Prostate gland (tissue), 2 donors: ENCODE data around the gene TPPP3.

Source experiments
- CTCF ChIP-seq, 4 experiments: fragments of 200-600 bp in 2 of 4; fragments of 450-650 bp in 2 of 4; sonication (generic) in 2 of 4; IDR thresholded peaks; 1 replicate in 3 of 4; 2 replicates in 1 of 4; pipeline ENCODE4 v1.5.1; 2016 to 2019; ENCODE audit warnings: antibody characterized with exemption in 4 of 4, mild to moderate bottlenecking in 2 of 4, moderate library complexity in 2 of 4
- POLR2A ChIP-seq: fragments of 450-650 bp; IDR thresholded peaks from one replicate; pipeline ENCODE4 v1.6.1; 2016; ENCODE audit warnings: antibody characterized with exemption, mild to moderate bottlenecking

- TF ChIP-seq CTCF (IDR thresholded peaks at IDR 0.05) = no peak
- TF ChIP-seq POLR2A = no peak
Measured at GRCh38 chr16:67417333-67418061, 24.2 kb upstream of the TPPP3 start.
